Esophagus (tissue), 2 donors: ENCODE measurements around the gene USP47. TPM values are rescaled to one million over a fixed set of nuclear protein-coding genes. Genes with fewer than 3 reads are reported as not detected.
A peak's percentile ranks its signal among the peaks of the same experiment; 100 is the strongest.

Experiments
- H3K27ac ChIP-seq, 2 donors: one replicate each; pipeline ENCODE4 v1.5.1; 2013; ENCODE audit warnings: low read depth in 2 of 2, mild to moderate bottlenecking in 2 of 2, inconsistent platforms in 1 of 2, low read length in 1 of 2, moderate library complexity in 1 of 2
- H3K27me3 ChIP-seq, 2 donors: one replicate each; pipeline ENCODE4 v1.6.1; 2013; ENCODE audit warnings: low read length in 2 of 2, control low read depth in 1 of 2, mild to moderate bottlenecking in 1 of 2; ENCODE audit not compliant: insufficient read depth in 2 of 2, control insufficient read depth in 1 of 2
- H3K36me3 ChIP-seq, 2 donors: one replicate each; pipeline ENCODE4 v1.6.1; 2013; ENCODE audit warnings: low read length in 1 of 2; ENCODE audit not compliant: control insufficient read depth in 2 of 2, insufficient read depth in 2 of 2
- H3K4me1 ChIP-seq, 2 donors: one replicate each; pipeline ENCODE4 v1.6.1; 2013; ENCODE audit warnings: low read length in 1 of 2; ENCODE audit not compliant: control insufficient read depth in 2 of 2, insufficient read depth in 2 of 2
- H3K4me3 ChIP-seq, 2 donors: one replicate each; pipeline ENCODE4 v1.5.1; 2013; ENCODE audit warnings: low read length in 2 of 2, mild to moderate bottlenecking in 2 of 2, low read depth in 1 of 2, moderate library complexity in 1 of 2
- H3K9me3 ChIP-seq, 2 donors: one replicate each; pipeline ENCODE4 v1.6.1; 2013; ENCODE audit warnings: mild to moderate bottlenecking in 2 of 2, low read depth in 1 of 2, low read length in 1 of 2, moderate library complexity in 1 of 2; ENCODE audit not compliant: control insufficient read depth in 2 of 2, insufficient read depth in 1 of 2
- WGBS, 2 donors: extraction: QIAGEN DNeasy Blood & Tissue Kit; methylation state at CpG; one replicate each; pipeline ENCODE4 v1.1.7; 2013; 5-methylcytosine and 5-hydroxymethylcytosine counted together
- polyA plus RNA-seq, 2 donors: library from polyadenylated mRNA; stranded (reverse); fragments of 200-250 nt; gene quantifications; one replicate each; pipeline ENCODE4 v1.2.3, GENCODE V29; 2013
- donor health status: healthy with polysubstance abuse.
- donor health status: Bipolar disorder and iron deficiency.

The USP47 gene
- polyA plus RNA-seq, 2 donors: 19.7 to 20.0 TPM

DNA sequence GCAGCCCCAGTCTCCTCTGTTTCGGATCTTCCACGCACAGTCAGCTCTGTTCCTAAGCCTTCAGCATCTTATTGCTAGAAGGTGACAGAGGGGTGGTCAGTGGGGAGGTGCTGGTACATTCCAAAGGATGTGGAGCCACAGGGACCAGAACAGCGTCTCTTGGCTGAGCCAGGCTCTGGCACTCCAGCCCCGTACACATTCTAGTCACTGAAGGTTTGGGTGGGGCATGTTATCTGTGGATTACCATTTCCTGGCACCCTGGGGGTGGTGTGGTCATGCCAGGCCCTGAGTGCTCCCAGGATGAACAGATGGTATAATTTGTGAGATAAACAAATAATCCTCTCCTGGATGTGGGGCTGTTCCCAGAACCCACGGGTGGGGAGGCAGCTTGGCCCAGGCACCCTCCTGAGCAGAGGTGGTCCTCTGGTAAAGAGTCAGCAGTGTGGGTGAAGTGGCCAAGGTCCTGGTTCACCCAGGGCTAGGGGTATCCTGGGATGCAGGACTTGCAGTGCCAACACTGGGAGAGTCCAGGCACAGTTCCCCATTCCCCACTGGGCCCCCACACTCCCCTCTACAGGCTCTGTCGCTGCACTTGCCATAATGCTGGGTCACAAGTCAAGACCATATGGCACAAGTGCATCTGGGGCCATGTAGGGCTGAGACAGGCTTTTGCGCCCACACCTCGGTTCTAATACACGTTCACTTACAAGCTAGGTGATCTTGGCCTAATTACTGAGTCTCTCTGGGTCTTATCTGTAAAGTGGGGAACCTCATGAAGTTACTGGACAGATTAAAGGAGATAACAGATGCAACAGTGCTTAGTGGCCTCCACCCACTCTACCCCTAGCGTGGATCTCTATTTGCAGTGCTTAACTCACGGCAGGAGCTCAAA is 133.7 kb downstream of the USP47 start:
- H3K27ac ChIP-seq: no peak overlapping the region
- H3K4me3 ChIP-seq: no peak overlapping the region
- H3K9me3 ChIP-seq: no peaks in the 10 kb centered on the region
- peaks cover 2 to 14% of the 10 kb centered on the region in 2 donors for H3K4me1 ChIP-seq
- 69 to 75% methylated on average over 11 of the region's 11 CpGs for WGBS, 2 donors
- no peaks in the 10 kb centered on the region for H3K36me3 ChIP-seq
- H3K27me3 ChIP-seq: no peaks in the 10 kb centered on the region

DNA sequence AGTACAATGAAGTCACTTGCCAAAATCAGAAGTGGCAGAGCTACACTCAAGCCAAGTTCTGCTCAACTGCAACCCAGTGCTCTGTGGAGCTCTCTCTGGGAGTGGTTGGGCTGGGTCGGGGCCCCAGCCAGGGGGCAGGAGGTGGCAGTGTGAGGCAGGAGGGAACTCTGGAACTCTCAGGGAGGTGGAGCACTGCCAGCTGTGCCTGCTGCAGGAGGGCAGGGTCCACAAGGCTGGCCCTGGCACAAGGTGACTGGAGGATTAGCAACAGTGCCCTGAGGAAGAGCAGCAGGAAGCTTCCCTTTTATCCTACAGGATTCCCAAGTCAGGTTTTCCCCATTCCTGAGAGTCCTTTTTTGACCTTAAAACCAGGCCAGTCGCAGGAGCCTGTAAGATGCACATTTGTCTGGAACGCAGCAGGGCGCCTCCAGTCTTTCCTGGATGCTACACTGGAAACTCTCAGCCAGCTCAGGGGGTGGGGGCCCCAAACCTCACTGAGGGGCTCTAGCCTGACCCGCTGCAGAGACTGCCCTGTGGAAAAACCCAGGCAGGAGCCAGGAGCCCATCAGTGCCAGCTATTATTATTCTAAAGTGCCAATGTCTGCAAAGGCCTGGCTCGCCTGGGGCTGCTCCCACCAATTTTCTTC is 134.8 kb downstream of the USP47 start:
- Histone ChIP-seq H3K27me3 (no peaks in the 10 kb centered on the region), H3K36me3 (no peaks in the 10 kb centered on the region), H3K9me3 (no peaks in the 10 kb centered on the region), H3K4me1 (peaks cover 2 to 14% of the 10 kb centered on the region in 2 donors), H3K4me3 (no peak overlapping the region), H3K27ac (peak overlapping the region; percentile 48 to 53)
- 36 to 47% methylated on average over 6 of the region's 6 CpGs for WGBS, 2 donors

DNA sequence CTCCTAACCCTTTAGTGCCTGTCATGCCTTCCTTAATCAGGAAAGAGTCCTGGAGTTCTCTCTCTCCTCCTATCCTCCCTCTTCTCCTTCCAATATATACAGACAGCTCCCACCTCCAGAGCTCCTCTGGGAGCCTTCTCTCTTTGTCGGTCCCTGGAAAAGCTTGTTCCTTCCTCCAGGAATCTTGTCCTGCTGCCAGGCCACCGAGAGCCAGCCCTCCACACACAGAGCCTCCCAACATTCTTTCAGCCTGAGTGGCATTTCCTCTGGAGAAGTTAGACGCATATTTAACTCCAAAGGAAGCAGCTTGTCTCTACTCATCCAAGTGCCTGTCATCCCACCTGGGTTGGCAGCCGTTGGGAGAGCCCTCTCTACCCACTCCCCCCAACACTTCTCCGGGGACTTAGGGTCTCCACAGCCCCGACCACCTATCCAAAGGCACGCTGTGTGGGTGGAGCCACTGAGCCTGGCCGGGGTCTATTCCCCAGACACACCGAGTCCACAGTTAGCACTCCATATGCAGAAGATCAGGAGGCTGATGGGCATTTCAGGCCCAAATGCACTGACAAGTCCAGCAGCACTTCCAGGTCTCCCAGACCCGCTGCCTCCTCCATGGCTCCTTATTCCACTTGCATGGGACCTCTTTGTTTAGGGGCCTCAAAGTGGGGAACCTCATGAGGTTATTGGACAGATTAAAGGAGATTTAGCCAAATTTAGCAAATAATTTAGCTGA is 135.6 kb downstream of the USP47 start:
- peak overlapping the region; percentile 48 to 67 for H3K27ac ChIP-seq
- H3K4me3 ChIP-seq: no peak overlapping the region
- H3K36me3 ChIP-seq: no peaks in the 10 kb centered on the region
- 29 to 49% methylated on average over 10 of the region's 10 CpGs for WGBS, 2 donors
- H3K9me3 ChIP-seq: no peaks in the 10 kb centered on the region
- H3K27me3 ChIP-seq: no peaks in the 10 kb centered on the region
- H3K4me1 ChIP-seq: peaks cover 2 to 14% of the 10 kb centered on the region in 2 donors

DNA sequence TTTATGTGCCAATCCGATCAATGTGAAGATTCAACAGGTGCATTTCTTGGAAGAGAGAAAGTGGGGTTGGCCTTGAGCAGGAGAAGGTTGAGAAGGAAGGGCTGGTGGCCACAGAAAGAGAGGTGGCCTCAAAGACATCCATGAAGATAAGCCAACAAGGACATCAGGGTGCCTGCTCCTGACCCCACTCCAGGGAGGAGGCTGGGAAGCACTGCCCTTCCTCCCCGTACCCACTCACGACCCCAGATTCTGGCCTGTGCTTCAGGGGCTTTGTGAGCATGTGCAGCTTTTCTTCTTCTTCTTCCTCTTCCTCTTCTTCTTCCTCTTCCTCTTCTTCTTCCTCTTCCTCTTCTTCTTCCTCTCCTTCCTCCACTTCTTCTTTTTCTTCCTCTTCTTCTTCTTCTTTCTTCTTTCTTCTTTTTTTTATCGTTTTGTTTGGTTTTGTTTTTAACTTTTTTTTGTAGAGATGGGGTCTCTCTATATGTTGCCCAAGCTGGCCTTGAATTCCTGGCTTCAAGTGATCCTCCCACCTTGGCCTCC is 136.4 kb downstream of the USP47 start:
- H3K36me3 ChIP-seq: no peaks in the 10 kb centered on the region
- H3K27me3 ChIP-seq: no peaks in the 10 kb centered on the region
- H3K27ac ChIP-seq: no peak overlapping the region
- peaks cover 2 to 14% of the 10 kb centered on the region in 2 donors for H3K4me1 ChIP-seq
- H3K9me3 ChIP-seq: no peaks in the 10 kb centered on the region
- WGBS, 2 donors: 90 to 93% methylated on average over 4 of the region's 4 CpGs
- no peak overlapping the region for H3K4me3 ChIP-seq

DNA sequence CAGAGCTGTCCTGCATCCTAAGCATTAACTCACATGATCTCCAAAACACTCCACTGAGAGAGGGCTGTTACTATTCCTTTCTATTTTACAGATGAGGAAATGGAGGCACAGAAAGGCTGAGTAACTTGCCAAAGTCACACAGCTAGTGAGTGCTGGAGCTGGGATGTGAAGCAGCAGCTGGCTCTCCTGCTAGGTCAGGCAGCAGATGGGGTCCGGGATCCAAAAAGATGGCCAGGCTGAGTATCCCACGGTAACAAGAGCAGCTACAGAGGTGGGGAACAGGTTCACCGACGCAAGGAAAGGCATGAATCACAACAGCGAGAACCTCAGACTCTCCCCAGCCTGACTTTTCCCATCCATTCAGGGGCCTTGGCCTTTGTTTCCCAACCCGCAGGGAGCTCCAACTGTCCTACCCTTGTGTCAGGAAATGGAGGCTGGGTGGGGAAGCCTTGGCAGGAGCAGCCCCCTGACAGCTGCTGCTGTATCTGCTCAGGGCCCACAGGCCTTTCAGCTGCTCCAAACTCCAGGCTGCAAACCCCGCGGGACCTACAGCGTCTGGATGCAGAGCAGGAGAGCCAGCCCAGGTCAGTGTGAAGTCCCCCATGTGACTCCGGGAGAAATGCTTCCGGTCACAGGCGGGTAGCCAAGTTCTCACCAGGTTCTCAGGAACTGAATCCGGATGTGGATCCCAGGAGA is 137.2 kb downstream of the USP47 start:
- Histone ChIP-seq H3K27ac (peak overlapping the region; percentile 54 to 56), H3K4me1 (peaks cover 2 to 12% of the 10 kb centered on the region in 2 donors), H3K27me3 (no peaks in the 10 kb centered on the region), H3K4me3 (no peak overlapping the region), H3K9me3 (no peaks in the 10 kb centered on the region), H3K36me3 (no peaks in the 10 kb centered on the region)
- WGBS, 2 donors: 55 to 57% methylated on average over 13 of the region's 13 CpGs

DNA sequence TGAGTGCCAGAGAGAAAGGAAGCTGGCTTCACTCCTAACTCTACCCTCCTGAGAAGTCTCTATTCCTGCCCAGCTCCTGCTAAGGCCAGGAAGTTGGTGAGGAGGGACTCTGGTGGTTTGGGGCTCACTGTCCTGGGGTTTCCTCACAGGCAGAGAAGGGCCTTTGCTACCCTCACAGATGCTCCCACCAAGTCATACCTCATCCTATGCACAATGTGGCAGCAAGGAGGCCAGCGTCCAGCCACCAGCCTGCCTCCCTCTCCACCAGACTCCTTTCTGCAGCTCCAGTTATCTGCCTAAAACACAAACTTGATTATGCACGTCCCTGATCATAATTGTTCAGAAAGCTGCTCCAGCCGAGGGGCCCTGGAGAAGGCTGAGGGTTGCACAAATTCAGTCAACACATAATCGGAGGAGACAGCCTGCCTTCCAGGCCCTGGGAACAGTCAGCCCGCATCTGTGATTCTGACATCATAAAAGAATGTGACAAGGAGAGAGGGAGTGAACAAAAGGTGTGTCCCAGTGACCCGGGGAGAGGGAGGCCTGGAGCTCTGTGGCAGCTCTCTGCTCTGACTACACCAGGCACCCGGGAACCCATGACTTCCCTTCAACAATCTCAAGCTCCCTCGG is 137.8 kb downstream of the USP47 start:
- H3K36me3 ChIP-seq: no peaks in the 10 kb centered on the region
- no peaks in the 10 kb centered on the region for H3K27me3 ChIP-seq
- H3K9me3 ChIP-seq: no peaks in the 10 kb centered on the region
- H3K4me3 ChIP-seq: no peak overlapping the region
- H3K4me1 ChIP-seq: peaks cover 2 to 12% of the 10 kb centered on the region in 2 donors
- 57 to 61% methylated on average over 8 of the region's 8 CpGs for WGBS, 2 donors
- peak overlapping the region; percentile 6 to 16 for H3K27ac ChIP-seq

DNA sequence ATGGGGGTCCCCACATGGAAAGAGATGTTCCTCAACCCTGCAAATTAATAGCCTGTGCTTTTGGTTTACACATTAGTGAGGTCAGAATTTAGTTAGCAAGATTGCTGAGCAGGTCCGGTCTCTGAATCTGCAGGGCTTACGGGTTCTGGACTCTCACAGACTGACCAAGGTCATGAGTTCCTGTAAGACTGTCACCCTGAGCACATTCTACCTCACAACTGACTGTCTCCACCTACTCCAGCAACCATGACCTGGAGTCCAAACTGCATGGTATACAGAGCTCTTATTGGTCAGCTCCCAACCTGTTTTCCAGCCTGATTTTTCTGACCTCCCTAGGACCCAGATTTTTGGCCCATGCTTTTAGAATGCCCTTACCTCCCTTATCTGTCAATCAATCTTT is 138.4 kb downstream of the USP47 start:
- WGBS, 2 donors: 93 to 96% methylated on average over 2 of the region's 2 CpGs
- no peaks in the 10 kb centered on the region for H3K27me3 ChIP-seq
- no peak overlapping the region for H3K27ac ChIP-seq
- H3K4me1 ChIP-seq: peaks cover 2 to 12% of the 10 kb centered on the region in 2 donors
- no peaks in the 10 kb centered on the region for H3K36me3 ChIP-seq
- no peaks in the 10 kb centered on the region for H3K9me3 ChIP-seq
- no peak overlapping the region for H3K4me3 ChIP-seq

DNA sequence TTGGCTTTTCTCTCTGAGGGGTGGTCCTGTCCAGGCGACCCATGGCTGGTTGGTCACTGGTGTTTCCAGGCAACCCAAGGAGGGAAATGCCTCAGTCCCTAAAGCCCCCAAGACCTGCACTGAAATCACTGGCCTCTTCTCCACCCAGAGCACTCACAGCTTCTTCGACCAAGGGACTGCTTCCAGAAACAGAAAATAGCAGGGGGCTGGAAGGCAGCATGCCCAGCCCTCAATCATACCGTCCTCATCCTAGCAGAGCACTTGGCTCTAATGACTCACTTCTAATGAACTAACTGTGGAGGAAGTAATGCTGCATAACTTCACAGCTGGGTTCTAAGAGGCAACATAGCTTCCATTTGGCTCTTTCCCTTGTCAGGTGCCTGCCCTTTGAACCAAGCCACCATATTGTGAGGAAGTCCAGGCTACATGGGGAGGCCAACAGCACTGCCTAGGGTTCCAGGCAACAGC is 139.1 kb downstream of the USP47 start:
- H3K9me3 ChIP-seq: no peaks in the 10 kb centered on the region
- 83 to 90% methylated on average over 3 of the region's 3 CpGs for WGBS, 2 donors

More for the DNA sequence above, 139.1 kb downstream of the USP47 start:
- H3K27me3 ChIP-seq: no peaks in the 10 kb centered on the region
- no peaks in the 10 kb centered on the region for H3K36me3 ChIP-seq
- no peak overlapping the region for H3K4me3 ChIP-seq
- no peak overlapping the region for H3K27ac ChIP-seq
- peaks cover 2 to 12% of the 10 kb centered on the region in 2 donors for H3K4me1 ChIP-seq
